Islet of Langerhans (tissue), 1 donor: Measurements from ENCODE around the gene REPIN1.
"Not testable (repeated sequence)": the region's sequence is repeated elsewhere in the genome, so short reads cannot be mapped to it uniquely, and the experiment has no call there.

ENCODE experiments used
- FAIRE-seq: peaks from one replicate; lab custom pipeline; 2011; peaks lifted over from hg19 to GRCh38; lab: Jason Lieb, UNC

The REPIN1 gene

DNA sequence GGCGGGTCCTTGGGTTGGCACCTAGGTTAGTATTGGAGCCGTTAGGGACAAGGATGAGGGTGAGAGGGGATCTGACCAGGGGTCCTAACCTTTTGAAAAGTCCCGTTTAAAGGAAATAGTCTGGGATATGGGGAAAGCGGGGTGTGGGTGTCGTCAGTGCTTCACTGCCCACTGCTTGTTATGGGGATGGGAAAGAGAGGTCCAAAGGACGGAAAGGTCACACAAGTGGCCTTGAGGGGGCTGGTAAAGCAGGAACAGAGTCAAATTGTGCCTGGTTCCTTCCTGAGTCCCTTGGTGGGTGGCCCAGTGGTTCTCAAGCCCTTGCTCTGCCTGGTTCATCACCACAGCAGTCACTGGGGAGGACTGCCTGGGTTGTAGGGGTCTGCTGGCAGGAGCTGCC lies 7.9 kb downstream of the REPIN1 start:
- no peak for FAIRE-seq

DNA sequence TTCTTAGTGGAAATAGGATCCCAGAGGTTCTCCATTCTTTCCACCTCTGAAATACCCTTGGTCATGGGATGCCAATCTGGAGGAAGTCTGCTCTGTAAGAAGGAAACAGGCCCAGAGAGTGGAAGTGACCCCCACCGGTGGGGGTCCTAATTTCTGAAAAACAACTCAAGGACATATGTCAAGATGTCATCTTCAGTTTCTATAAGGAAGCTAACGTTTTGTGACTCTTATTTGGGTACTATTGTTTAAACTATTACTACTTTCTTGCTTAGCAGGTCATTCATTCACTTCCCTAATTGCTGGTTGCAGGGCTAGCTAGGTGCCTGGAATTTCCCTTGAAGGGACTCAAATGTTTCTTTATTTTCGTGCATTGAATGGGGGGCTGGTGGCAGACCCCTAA lies 8.6 kb downstream of the REPIN1 start:
- no peak for FAIRE-seq

DNA sequence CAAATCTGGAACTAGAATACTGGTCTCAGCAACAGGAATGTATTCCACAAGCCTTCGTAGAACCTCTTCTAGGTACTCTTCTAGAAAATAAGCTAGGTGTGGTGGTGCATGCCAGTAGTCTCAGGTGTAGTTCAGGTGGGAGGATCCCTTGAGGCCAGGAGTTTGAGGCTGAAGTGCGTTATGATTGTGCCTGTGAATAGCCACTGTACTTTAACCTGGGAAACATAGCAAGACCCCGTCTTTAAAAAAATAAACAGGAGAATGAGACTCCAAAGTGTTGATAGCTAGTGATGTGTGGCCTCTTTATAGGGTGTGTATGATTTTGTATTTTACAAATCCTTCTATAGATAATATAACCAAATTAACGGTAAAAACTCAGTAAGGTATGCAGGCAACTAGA lies 9.0 kb downstream of the REPIN1 start:
- FAIRE-seq, result no peak

DNA sequence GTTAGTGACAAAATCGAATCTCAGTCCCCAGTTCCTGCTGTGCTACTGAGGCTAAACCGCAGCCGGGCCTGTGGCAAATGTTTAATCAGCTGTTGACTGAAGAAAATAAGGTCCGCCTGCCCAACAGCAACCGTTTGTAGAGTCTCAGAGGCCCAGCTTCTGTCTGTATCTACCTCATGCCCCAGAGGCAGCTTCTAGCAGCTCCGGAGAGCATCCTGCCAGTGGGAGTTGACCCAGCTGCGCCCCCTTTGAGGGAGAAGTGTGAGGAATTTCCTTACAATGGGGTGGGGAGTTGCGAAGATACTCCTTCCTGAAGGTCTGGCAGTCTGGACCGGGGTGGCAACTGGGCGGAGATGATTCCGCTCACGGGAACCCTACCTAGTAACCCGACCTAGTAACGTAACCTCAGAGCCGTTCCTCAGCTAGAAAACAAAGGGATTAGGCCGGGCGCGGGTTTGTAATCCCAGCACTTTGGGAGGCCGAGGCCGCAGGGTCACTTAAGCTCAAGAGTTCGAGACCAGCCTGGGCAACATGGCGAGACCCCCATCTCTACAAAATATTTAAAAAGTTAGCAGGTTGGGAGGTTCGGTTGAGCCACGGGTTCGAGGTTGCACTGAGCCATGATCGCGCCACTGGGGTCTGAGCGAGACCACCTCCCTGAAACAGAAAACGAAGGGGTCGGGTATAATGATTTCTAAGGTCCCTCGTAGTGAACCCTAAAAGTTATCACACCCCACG lies 9.7 kb downstream of the REPIN1 start:
- FAIRE-seq, result no peak

DNA sequence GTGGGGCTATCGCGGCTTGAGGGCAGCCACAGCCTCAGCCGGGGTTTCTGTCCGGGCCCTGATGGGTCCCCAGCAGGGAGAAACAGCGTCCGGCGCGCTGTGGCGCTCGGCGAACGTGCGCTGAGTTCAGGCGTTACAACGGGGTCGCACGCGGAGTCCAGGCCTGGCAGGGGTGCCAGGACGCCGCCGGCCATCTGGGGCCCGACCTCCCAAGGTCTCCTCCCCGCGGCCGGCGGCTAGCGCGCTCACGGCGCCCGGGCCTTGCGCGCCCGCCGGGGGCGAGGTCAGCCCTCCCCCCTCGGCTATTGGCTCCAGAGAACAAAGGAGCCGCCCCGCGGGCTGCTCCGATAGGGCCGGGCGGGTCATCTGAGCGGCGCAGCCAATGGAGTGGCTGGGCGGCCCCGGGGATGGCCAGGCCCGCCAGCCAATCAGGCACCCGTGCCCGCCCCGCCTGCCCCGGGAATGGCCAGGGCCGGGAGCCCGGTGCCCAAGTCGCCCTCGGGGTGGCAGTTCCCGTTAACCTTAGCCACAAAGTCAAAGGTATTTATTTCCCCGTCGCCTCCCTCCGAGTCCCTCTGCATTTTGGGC lies 10.3 kb downstream of the REPIN1 start, which contains the start of gene ZNF775:
TSS of gene ZNF775 (plus strand) at position 478 of the 588 bp plus-strand sequence. CDS start 9,141 bp downstream, outside the sequence.
- FAIRE-seq, result no peak

DNA sequence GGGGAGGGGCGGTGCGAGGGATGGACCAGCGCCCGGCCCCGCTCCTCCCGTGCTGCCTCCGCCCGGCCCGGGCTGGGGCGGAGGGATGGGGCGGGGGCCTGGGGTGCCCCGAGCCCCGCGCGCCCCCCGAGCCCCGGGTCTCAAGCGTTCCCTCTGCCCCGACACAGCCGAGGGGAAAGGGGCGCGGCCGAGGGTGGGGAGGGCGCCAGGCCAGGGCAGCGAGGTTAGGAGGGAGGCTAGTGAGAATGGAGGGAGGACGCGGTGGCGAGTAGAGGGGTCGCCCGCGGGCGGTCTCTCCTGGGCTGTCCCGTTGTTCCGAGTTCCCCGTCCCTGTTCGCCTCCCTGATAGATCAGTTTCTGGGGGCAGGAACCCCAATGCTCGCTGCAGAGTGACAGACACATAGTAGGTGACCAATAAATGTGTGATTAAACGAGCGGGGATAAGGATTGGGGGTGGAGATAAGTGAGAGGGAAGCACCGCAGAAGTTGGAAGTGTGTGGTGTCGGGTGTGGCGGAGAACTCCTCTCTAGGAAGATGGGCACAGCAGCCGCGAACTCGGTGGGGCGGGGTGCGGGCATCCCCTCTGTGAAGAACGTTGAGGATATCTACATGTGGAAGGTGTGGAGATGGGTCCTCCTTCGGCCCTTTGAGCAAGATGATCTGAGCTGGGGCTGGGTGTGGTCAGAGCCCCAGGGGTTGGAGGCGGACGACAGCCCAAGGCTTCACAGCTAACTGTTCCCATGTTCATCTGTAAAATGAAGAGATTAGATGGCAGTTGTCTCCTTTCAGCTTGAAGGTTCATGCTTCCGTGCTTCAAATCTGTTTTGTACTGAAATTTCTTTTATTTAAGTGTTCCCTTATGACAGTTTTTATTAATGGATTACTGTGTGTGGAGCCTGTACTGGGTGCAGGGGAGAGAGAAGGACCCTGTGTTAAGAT lies 11.1 kb downstream of the REPIN1 start:
- FAIRE-seq, result no peak

DNA sequence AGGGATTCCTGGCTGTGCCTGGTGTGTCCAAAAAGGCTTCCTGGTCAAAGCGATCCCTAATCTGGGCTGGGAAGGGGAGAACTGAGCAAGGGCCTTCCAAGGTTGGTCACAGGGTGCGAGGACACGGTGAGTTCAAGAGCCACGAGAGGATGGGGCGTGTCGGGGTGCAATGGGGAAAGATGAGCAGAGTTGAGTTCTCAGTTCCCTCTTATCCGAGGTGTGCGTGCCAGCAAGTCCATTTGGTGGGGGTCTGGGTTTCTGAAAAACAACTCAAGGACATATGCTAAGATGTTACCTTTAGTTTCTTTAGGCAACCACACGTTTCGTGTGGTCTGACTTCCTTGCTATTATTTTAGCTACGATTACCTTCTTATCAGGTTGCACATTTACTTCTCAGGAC lies 11.8 kb downstream of the REPIN1 start:
- FAIRE-seq, result no peak

DNA sequence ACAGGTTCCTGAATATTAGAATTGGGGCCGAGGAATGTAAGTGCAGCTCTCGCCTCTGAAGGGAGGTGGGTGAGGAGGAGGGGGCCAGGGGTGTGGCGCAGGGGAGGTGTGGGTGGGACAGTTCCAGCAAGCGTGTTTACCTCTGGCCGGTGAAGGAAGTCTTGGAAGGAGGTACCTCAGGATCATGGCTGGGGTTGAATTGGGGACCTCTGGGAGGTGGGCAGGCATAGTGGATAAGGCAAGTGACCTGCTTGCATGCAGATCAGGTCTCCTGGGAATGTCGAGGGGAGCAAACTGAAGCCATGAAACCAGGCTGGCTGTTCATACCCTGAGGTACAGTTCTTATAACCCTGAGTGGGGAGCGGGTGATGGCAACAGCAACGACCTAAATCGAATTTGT lies 12.5 kb downstream of the REPIN1 start:
- no peak for FAIRE-seq

DNA sequence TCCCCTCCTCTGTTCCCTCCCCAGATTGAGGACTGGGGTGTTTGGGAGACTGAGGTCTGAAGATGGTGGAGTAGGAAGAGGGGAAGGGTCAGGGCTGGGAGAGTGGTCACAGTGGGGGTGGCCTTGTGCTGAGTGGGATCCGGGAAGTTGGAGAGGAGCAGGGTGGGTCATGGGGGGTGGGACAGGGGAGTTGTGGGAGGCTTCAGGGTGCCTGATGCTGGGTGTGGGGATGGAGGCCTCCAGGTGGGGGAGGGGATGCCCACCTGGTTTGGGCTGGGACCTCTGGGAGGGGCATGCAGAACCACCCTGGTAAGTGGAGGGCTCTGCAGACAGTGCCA lies 13.1 kb downstream of the REPIN1 start:
- FAIRE-seq, result no peak

DNA sequence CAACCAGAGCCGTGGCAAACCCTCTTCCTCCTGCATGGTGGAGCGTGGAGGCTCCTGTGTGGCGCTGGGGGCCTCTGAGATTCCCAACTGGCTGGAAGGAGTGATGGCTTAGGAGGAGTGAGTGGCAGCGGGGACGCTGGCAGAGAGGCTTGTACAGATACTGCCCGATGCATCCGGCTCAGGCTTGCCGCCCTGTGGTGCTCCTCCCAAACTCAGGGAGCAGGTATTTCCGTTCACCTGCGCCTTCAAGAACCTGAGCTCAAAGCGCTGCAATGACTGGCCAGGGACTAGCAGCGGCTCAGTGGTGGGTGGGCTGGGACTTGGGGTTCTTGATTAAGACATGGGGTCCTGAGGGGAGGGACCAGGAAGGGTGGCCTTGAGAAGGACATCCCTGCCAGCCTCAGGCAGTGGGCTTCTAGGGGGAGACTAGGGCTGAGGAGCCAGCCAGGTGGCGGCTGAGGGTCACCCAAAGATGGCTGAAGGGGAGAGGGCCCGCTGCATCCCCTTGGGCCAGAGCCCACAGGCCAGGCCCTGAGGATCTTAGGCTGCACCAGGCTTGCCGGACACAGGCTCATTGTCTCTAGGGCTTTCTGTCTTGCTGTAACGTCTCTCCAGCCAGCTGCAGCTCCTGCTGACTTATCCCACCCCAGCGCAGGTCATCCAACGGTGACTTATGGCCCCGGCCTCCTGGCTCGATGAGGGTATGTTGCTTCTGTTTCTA lies 13.7 kb downstream of the REPIN1 start:
- no peak for FAIRE-seq

DNA sequence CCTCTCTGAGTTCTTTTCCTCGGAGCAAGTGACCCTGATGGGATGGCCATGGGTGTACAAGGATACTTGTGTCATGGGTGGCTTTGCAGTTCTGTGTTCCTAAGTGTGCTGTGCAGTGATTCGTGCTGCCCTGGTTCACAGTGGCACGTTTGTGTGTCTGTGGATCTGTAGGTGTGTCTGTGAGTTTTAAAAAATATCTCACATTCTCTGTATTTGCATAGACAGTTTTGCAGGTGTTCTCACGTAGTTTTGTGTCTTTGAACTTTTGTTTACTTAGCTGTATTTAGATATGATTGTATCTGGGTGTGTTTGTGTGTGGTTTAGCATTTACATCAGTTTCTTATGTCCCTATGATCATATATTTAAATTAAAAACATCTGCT lies 14.2 kb downstream of the REPIN1 start:
- no peak for FAIRE-seq

DNA sequence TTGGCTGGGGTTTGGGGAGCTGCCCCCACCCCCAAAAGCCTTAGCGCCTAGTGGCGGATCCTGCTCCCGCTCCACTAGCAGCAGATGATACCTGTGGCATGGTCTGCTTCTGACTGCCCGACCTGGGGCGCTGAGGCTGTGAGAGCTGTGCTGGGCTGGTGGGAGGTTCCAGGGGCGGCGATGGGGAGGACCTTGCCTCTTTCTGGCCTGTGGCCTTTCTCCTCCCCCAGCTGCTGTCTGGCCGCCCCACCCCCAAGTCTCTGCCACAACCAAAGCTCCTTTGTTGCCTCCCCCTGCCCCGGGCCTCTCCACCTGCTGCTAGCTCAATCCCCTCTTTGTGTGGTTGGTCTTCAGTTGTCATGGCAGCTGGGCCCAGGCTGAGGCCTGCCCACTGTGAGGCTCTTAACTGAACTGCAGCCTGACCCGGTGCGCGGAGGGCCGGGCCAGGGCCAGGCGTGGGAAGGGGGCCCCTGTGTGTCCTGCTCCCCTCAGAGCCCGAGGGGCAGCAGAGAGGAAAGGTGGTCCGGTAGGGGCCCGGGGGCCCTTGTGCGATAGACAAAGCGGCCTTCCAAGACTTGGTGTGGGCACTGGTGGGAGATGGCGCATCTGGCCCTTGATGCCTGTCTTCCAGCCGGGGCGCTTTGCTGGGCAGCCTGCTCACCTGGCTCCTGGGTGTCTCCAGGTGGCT lies 15.2 kb downstream of the REPIN1 start:
- FAIRE-seq, result no peak

DNA sequence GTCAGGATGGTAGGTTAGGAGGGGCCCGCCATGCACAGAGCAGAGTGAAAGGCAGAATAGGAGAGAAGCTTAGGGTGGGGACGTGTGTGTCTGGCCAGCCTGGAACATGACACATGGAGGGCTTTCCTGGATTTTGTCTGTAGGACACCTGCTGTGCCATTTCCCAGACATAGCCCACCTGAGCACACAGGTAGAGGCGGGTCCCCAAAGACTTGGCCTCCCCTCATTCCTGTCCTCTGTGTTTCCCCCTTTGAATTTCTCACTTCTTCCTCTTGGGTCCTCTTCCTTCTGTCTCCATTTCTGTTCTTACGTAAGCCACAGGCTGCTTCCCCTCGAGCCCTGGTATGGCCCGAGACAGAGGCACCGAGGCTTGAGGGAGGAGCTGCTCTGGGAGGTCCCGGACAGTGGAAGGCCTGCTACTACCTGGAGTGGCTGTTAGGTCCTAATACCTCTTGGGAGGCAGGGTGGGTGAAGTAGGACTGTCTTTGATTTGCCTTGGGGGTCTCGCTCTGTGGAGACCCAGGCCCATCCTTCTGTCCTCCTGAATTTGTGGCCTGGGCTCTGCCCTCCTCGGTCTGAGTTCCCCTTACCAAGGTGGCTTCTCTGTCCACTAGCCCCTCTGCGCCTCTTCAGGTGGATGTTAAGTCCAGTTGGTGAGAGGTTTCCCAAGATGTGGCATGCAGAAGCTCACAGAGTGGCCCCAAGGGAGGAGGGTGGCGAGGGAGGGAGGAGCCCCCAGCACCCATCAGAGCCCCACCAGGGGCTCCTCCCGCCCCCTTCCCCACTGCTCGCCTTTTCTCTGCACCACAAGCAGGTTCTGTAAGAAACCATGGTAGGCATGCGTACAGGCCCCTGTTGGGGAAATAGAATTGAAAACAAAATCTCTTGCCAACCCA lies 16.0 kb downstream of the REPIN1 start:
- no peak for FAIRE-seq

DNA sequence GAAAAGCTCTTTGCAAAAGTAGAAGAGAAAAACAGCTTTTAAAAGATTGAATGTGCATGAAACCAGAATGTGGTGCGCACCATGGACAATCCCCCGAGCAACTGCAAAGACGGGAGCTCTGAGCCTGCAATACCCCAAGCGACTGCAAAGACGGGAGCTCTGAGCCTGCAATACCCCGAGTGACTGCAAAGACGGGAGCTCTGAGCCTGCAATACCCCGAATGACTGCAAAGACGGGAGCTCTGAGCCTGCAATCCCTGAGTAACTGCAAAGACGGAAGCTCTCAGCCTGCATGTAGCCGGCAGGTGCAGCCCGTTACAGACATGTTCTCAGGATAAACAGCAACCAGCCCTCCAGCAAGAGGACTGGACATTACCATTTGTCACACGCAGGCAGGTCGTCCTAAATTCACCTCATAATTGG lies 16.7 kb downstream of the REPIN1 start:
- FAIRE-seq, result no peak

DNA sequence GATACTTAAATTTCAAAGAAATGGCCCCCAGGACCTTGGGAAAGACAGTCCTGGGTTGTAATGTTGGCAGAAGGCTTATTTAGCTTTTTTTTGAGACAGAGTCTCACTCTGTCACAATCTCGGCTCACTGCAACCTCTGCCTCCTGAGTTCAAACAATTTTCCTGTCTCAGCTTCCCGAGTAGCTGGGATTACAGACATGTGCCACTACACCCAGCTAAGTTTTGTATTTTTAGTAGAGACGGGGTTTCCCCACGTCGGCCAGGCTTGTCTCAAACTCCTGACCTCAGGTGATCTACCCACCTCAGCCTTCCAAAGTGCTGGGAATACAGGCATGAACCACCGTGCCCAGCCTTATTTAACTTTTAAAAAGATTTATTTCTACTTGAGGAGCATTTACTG lies 17.3 kb downstream of the REPIN1 start:
- not testable (repeated sequence) for FAIRE-seq

DNA sequence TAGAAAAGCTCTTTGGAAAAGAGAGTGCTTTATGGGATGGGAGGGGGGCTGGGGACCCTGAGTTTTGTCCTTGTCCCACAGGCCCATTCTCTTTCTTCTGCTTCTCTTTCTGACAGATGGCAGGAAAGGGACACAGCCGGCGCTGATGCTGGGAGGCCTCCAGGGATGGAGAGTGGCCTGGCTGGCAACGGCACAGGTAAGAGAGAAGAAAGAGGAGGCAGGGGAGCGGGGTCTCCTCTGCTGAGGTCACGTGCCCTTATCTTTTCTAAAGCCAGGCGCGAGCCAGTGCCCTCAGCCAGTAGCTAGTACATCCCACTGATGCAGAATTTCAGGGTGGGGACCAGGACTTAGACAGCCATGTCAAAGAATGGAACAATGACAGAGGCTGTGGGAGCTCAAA lies 19.7 kb downstream of the REPIN1 start:
- no peak for FAIRE-seq

DNA sequence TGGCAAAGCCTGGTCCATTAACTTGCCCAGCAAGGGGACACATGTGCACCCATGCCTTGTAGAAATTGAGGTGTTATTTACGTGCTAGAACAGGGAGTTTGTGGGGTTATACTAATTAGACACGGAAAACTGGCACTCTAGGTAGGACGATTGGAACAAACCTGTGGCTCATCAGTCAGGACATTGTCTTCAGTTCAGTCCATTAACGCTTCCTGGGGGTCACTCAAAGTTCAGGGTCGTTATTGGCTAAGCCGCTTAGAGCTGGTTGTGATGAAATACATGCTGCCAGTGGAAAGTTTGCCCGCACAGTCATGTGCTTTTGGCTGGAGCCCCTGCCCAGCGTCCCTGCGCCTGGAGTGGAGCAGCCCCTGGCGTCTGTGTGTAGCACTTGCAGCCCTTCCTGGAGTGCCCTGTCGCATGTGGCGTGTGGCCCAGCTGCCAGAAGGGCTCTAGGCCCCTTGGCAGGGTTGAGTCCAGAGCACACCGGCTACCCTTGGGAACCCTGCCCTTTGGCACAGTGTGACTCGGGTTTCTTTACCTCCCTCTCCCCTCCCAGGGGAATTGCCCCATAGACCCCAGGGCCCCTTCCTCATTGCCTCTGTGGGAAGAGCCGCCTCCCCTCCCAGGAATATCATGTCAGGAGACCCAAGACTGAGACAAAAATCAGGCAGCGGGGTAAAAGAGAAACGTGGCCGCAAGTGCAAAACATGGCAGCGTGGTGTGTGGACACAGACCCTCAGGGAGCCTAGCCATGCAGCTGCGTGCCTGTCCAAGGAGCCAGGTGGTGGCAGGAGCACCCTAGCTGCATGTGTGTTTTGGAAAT lies 20.3 kb downstream of the REPIN1 start:
- no peak for FAIRE-seq

DNA sequence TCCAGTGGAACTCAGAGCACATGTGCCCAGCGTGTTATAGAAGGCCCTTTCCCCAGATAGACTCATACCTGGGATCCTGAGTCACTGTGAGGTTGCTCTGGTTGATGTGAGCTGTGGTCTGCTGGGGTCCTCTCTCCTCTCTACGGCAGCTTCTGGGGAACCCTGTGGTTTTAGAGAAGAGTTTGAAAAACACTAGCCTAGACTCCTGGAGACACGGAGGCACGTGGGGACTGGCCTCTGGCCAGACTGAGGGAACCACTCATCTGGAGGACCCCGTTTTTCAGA lies 20.9 kb downstream of the REPIN1 start:
- FAIRE-seq, result no peak

DNA sequence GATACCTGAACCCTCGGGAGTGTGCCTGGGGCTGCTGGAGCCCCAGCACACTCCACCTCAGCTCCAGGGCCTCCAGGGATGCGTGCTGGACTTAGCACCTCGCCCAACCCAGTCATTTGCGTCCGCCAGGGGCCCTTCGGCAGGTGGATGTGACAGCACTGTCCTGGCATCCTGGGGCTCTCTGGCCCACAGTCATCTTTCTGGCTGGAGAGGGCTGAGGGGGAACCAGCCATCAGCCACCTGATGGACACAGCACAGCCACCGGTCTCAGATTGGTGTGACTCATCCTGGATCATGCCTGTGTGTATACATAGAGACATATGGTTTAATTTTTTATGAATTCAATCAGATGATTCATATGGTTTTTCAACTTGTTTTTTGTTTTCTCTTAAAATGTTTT lies 21.6 kb downstream of the REPIN1 start:
- FAIRE-seq, result no peak

DNA sequence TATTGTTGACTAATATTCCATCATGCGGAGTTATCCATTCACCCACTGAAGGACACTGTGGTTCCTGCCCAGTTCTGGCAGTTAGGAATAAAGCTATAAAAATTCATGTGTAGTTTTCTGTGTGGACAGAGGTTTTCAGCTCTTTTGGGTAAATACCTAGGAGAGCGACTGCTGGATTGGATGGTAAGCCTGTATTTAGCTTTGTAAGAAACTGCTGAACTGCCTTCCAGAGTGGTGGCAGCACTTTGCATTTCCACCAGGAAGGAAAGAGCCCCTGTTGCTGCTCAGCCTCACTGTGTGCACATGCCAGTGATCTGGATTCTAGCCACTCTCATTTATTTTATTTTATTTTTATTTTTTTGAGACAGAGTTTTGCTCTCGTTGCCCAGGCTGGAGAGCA lies 24.7 kb downstream of the REPIN1 start:
- no peak for FAIRE-seq
